HG03565 (cell line): ENCODE results near the gene CLDN14.

Source experiments
- ATAC-seq: cut with Tn5 transposase; IDR thresholded peaks from one replicate; pipeline ENCODE4 v1.9.1; 2021; ENCODE audit warnings: mild to moderate bottlenecking, moderate library complexity; ENCODE audit not compliant: unreplicated experiment

CLDN14 gene

GRCh38 chr21:36473203-36473602 lies 6.7 kb downstream of the CLDN14 start:
- no peak for ATAC-seq

GRCh38 chr21:36472377-36472776 lies 7.5 kb downstream of the CLDN14 start:
- no peak for ATAC-seq

- peak; percentile 72 for ATAC-seq
These were observed 8.6 kb downstream of the CLDN14 start for GRCh38 chr21:36471254-36471723.

GRCh38 chr21:36470294-36470693 lies 9.6 kb downstream of the CLDN14 start:
- no peak for ATAC-seq

- no peak for ATAC-seq
These were observed 13.8 kb downstream of the CLDN14 start for GRCh38 chr21:36466061-36466511.

- ATAC-seq: no peak
These were observed 14.4 kb downstream of the CLDN14 start for GRCh38 chr21:36465478-36465877.

- ATAC-seq: no peak
These were observed 15.3 kb downstream of the CLDN14 start for GRCh38 chr21:36464590-36464989.

- no peak for ATAC-seq
These were observed 15.9 kb downstream of the CLDN14 start for GRCh38 chr21:36463991-36464390.

GRCh38 chr21:36463204-36463603 lies 16.7 kb downstream of the CLDN14 start:
- ATAC-seq: no peak

GRCh38 chr21:36461918-36462486 lies 17.9 kb downstream of the CLDN14 start:
- no peak for ATAC-seq

GRCh38 chr21:36461277-36461917 lies 18.5 kb downstream of the CLDN14 start:
- no peak for ATAC-seq

- ATAC-seq: no peak
These were observed 19.1 kb downstream of the CLDN14 start for GRCh38 chr21:36460866-36461265.

- no peak for ATAC-seq
These were observed 20.8 kb downstream of the CLDN14 start for GRCh38 chr21:36459098-36459497.

GRCh38 chr21:36456729-36457414 lies 23.1 kb downstream of the CLDN14 start:
- no peak for ATAC-seq

GRCh38 chr21:36454706-36455105 lies 25.2 kb downstream of the CLDN14 start:
- no peak for ATAC-seq

GRCh38 chr21:36454093-36454531 lies 25.8 kb downstream of the CLDN14 start:
- no peak for ATAC-seq

GRCh38 chr21:36452281-36452825 lies 27.6 kb downstream of the CLDN14 start:
- ATAC-seq: no peak

- ATAC-seq: no peak
These were observed 28.4 kb downstream of the CLDN14 start for GRCh38 chr21:36451506-36451905.

- ATAC-seq: no peak
These were observed 29.4 kb downstream of the CLDN14 start for GRCh38 chr21:36450511-36450910.

GRCh38 chr21:36446301-36446700 lies 33.6 kb downstream of the CLDN14 start:
- ATAC-seq: no peak

GRCh38 chr21:36441715-36442114 lies 38.2 kb downstream of the CLDN14 start:
- ATAC-seq: no peak

GRCh38 chr21:36437745-36438128 lies 42.2 kb downstream of the CLDN14 start:
- ATAC-seq: no peak
